Body of pancreas (tissue), 4 donors: ENCODE results near the gene RCAN3. TPM values are rescaled to one million over a fixed set of nuclear protein-coding genes. Genes with fewer than 3 reads are reported as not detected.
A peak's percentile ranks its signal among the peaks of the same experiment; 100 is the strongest.

Experiments used
- ATAC-seq: fragments of 150-250 bp; one replicate; pipeline ENCODE4 v1.9.1; 2016
- DNase-seq, 4 donors: peaks; one replicate each; pipeline ENCODE4 v3.0.0-alpha.2; 2019
- H3K27ac ChIP-seq, 4 donors: fragments of 200-600 bp; sonication (generic); 1 replicate in 3 of 4; 2 replicates in 1 of 4; pipeline versions ENCODE4 v1.5.1 to v1.6.1; 2016 to 2019; ENCODE audit warnings: mild to moderate bottlenecking in 1 of 4, mixed read lengths in 1 of 4, moderate library complexity in 1 of 4
- H3K27me3 ChIP-seq, 2 donors: fragments of 200-600 bp; sonication (generic); one replicate each; pipeline ENCODE4 v1.6.0; 2016; ENCODE audit warnings: mild to moderate bottlenecking in 1 of 2
- H3K36me3 ChIP-seq, 2 donors: fragments of 200-600 bp; sonication (generic); replicated peaks in 1 of 2; 2 replicates each; pipeline ENCODE4 v1.5.1; 2016; ENCODE audit warnings: low read depth in 2 of 2; ENCODE audit not compliant: insufficient read depth in 1 of 2
- H3K4me1 ChIP-seq: fragments of 200-600 bp; sonication (generic); one replicate; pipeline ENCODE4 v1.6.0; 2016
- H3K4me3 ChIP-seq, 2 donors: fragments of 200-600 bp; sonication (generic); 1 replicate in 1 of 2; 2 replicates in 1 of 2; pipeline ENCODE4 v1.5.1; 2016 to 2019
- H3K9me3 ChIP-seq, 3 donors: fragments of 200-600 bp; sonication (generic); 1 replicate in 2 of 3; 2 replicates in 1 of 3; pipeline ENCODE4 v1.5.1; 2016
- POLR2A ChIP-seq, 3 donors: fragments of 450-650 bp; IDR thresholded peaks; one replicate each; pipeline ENCODE4 v1.6.1; 2016; ENCODE audit warnings: antibody characterized with exemption in 3 of 3, mild to moderate bottlenecking in 2 of 3
- WGBS, 2 donors: methylation state at CpG; one replicate each; pipeline ENCODE4 v1.1.5; 2017; 5-methylcytosine and 5-hydroxymethylcytosine counted together
- intact Hi-C: fragments of 100-400 bp; cut with DNase I; formaldehyde crosslinking; loops from one replicate; pipeline ENCODE4 v1.15.1; 2023
- total RNA-seq, 2 donors: library from RNA; depleted of rRNA; stranded (reverse); fragments of >200 nt; gene quantifications; one replicate each; pipeline ENCODE4 v1.1.0, GENCODE V29; 2016
- TF ChIP-seq, protein P1 (sequence below), 7 experiments: fragments of 450-650 bp in 4 of 7; fragments of 200-600 bp in 3 of 7; sonication (generic) in 3 of 7; IDR thresholded peaks; one replicate each; pipeline ENCODE4 v1.5.1; 2016 to 2019; ENCODE audit warnings: antibody characterized with exemption in 7 of 7

The RCAN3 gene
- total RNA-seq, 2 donors from 2014 or later, result 14.0 to 32.3 TPM

DNA sequence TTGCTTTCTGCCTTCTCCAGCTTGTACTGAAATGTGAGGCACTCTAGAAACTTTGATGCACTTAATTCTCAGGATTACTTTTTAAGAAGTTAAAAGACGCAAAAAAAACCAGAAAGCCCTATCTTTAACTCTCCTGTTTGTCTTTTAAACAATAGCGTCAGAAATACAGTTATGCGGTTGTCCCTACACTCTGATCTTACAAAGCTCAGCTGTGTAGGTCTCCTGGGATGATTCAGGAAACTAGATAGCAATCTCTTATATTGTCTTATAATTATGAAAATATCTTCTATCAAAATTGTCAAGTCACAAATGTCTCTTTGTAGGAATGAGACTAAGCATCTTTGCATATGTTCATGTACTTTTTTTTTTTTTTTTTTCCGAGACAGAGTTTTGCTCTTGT, 26.9 kb upstream of the RCAN3 start:
- H3K27me3 ChIP-seq, result no peaks in the 10 kb centered on the region
- H3K4me3 ChIP-seq, result no peak overlapping the region
- H3K36me3 ChIP-seq, result no peaks in the 10 kb centered on the region
- no peaks in the 10 kb centered on the region for H3K9me3 ChIP-seq
- intact Hi-C loops, result no loop called here
- TF ChIP-seq, protein P1, sequence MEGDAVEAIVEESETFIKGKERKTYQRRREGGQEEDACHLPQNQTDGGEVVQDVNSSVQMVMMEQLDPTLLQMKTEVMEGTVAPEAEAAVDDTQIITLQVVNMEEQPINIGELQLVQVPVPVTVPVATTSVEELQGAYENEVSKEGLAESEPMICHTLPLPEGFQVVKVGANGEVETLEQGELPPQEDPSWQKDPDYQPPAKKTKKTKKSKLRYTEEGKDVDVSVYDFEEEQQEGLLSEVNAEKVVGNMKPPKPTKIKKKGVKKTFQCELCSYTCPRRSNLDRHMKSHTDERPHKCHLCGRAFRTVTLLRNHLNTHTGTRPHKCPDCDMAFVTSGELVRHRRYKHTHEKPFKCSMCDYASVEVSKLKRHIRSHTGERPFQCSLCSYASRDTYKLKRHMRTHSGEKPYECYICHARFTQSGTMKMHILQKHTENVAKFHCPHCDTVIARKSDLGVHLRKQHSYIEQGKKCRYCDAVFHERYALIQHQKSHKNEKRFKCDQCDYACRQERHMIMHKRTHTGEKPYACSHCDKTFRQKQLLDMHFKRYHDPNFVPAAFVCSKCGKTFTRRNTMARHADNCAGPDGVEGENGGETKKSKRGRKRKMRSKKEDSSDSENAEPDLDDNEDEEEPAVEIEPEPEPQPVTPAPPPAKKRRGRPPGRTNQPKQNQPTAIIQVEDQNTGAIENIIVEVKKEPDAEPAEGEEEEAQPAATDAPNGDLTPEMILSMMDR (IDR thresholded peaks at IDR 0.05), result no peak
- no peak for TF ChIP-seq POLR2A (IDR thresholded peaks at IDR 0.05)
- DNase-seq, result no peak
- no peak for ATAC-seq
- peaks cover 18% of the 10 kb centered on the region for H3K4me1 ChIP-seq
- WGBS, 2 donors, result 42 to 58% methylated on average over 4 of the region's 4 CpGs
- no peak overlapping the region for H3K27ac ChIP-seq

DNA sequence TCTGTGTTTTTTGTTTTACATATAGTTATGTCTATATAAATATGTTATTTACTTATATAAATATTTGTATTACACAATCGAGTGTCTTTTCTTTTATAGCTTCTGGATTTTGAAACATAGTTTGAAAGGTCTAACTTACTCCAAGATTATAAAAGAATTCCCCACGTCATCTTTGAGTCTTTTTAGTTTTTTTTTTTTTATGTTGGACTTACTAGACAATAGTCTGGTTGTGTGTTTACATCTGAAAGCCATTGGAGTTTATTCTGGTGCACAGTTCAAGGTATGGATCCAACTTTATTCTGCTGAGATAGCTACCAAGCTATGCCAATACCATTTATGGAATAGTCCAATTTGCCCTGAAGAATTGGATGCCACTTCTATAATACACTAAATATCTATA, 26.1 kb upstream of the RCAN3 start:
- WGBS, 2 donors, result 42 to 51% methylated on average over 2 of the region's 2 CpGs

DNA sequence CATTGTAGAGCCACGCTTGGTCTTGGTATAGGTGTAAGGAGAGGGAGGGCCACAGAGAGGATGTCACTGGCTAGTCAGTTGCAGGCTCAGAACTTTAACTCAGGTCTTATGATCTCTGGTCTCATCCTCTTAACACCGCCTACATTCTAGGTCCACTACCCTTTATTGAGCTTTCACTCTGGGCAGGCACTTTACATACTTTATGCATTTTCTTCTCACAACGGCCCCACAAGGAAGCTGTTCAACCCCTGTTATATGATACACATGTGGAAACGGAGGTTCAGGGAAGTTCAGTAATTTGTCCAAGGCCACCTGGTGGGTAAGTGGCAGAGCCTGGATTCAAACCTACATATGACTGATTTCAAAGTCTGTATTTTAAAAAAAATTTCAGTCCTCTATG, 25.3 kb upstream of the RCAN3 start:
- WGBS, 2 donors, result 77 to 86% methylated on average over 4 of the region's 4 CpGs
- Histone ChIP-seq H3K36me3 (no peaks in the 10 kb centered on the region), H3K27me3 (no peaks in the 10 kb centered on the region), H3K4me1 (peaks cover 14% of the 10 kb centered on the region), H3K27ac (no peak overlapping the region), H3K9me3 (no peaks in the 10 kb centered on the region), H3K4me3 (no peak overlapping the region)
- intact Hi-C loops, result no loop called here
- no peak for ATAC-seq
- no peak for DNase-seq
- TF ChIP-seq, protein P1 (IDR thresholded peaks at IDR 0.05), result no peak
- no peak for TF ChIP-seq POLR2A (IDR thresholded peaks at IDR 0.05)

More for the DNA sequence above, 26.1 kb upstream of the RCAN3 start:
- no peak for TF ChIP-seq POLR2A (IDR thresholded peaks at IDR 0.05)
- TF ChIP-seq, protein P1 (IDR thresholded peaks at IDR 0.05), result no peak
- H3K36me3 ChIP-seq, result no peaks in the 10 kb centered on the region
- H3K4me3 ChIP-seq, result no peak overlapping the region
- H3K27ac ChIP-seq, result no peak overlapping the region
- intact Hi-C loops, result no loop called here
- no peaks in the 10 kb centered on the region for H3K27me3 ChIP-seq
- H3K9me3 ChIP-seq, result no peaks in the 10 kb centered on the region
- H3K4me1 ChIP-seq, result peaks cover 18% of the 10 kb centered on the region
- DNase-seq (no peak), ATAC-seq (no peak)

DNA sequence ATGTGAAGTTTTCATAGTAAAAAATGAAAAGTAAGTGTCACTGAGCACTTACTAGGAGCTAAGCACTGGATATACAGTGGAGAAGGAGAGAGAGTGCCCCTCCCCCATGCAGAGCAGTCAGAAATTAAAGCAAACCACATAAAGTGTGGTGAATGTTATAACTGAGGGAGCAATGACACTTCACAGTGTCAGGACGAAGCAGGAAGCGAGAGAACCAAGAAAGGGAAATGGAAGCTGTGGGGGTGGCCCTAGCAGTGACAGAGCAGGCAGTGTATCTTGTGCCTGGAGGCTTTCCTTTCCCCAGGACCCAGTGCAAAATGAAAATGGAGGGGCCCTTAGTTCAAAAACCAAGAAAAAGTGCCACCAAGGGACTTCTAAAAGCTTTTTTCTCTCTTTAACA, 21.5 kb upstream of the RCAN3 start:
- DNase-seq, result peak in 1 of 4 donors; percentile 38
- ATAC-seq, result no peak

More for the DNA sequence above, 21.5 kb upstream of the RCAN3 start:
- Histone ChIP-seq H3K4me1 (no peaks in the 10 kb centered on the region), H3K27ac (peak overlapping the region in 1 of 4 donors; percentile 35), H3K9me3 (no peaks in the 10 kb centered on the region), H3K27me3 (no peaks in the 10 kb centered on the region), H3K36me3 (no peaks in the 10 kb centered on the region), H3K4me3 (no peak overlapping the region)
- no peak for TF ChIP-seq POLR2A (IDR thresholded peaks at IDR 0.05)
- TF ChIP-seq, protein P1 (IDR thresholded peaks at IDR 0.05), result no peak
- intact Hi-C loops, result no loop called here
- WGBS, 2 donors, result 67 to 76% methylated on average over 2 of the region's 2 CpGs
